NT2/D1 (cell line): ENCODE data around the gene EPGN.

ENCODE experiments used
- SUZ12 ChIP-seq: IDR thresholded peaks from 2 replicates; pipeline ENCODE4 v1.6.1; 2011; ENCODE audit not compliant: insufficient read length, insufficient read depth; ENCODE audit errors: extremely low read depth
- YY1 ChIP-seq: IDR thresholded peaks from 2 replicates; pipeline ENCODE4 v1.6.1; 2011; ENCODE audit not compliant: insufficient read length, insufficient read depth
- ZNF274 ChIP-seq: IDR thresholded peaks from 2 replicates; pipeline ENCODE4 v1.6.1; 2011; ENCODE audit warnings: mild to moderate bottlenecking, low read depth, low read length

DNA sequence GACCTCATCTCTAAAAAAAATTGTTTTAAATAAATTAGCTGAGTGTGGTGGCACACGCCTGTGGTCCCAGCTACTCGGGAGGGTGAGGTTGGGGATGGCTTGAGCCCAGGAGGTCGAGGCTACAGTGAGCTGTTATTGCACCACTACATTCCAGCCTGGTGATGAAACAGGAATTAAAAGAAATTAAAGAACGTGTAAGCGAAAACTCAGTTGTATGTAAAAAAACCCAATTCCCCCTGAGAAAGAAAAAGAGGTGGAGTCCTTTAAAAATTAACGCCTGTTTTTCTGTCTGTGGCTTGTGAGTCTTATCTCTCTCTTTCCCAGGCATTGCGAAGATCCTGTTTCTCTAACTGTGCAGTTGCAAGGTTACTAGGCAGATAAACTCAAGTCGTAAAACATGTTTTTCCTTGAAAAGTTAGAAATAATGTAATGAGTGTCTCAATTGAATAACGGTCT lies 22.1 kb downstream of the EPGN start:
- TF ChIP-seq ZNF274, result no peak
- no peak for TF ChIP-seq YY1
- no peak for TF ChIP-seq SUZ12
